ENCODE measurements around the gene TTYH3.

TTYH3 gene

DNA sequence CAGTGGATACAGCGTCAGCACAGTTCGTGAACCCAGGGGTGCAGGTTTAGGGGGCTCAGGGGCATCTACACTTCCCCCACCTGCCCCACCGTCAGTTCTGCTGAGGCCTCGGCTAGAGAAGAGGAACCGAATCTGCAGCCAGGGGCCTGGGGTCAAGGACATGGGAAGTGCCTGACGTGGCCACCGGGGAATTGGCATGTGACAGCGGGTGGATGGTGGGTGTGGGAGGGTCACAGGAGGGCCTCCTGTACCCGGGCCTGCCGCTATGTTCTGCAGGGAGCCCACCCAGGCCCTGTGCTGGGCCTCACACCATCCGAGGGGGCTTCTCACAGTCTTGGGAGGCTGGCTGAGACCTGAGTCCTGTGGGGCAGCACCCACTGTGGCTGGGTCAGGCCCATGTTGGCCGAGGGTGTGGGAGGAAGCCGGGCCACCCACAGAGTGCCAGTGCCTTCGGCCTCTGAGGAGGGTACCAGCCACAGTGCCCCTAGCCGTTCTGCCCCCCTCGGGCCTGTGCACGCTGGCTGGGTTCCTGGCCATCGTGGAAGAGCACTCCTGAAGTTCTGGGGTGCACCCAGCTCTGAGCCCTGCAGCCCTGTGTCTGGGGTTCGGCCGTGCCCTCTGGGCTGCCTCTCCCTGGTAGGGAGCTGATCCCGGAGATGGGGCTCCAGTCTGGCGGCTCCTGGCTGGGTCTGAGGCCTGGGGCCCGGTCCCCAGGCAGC lies 5.9 kb downstream of the TTYH3 start:
- Histone ChIP-seq H3K4me3 (ENCODE audit: low read depth, low read length) (no peak overlapping the region), H3K27ac (ENCODE audit: low read depth, low read length) (no peak overlapping the region), H3K23ac (ENCODE audit: low read length) (no peak overlapping the region), H3K4ac (ENCODE audit: low read depth, low read length) (peak overlapping the region; percentile 49), H2BK5ac (ENCODE audit: low read depth, low read length, poor library complexity) (no peak overlapping the region), H3K27me3 (ENCODE audit: insufficient read depth, low read length) (no peaks in the 10 kb centered on the region), H3K79me2 (ENCODE audit: control insufficient read depth, insufficient read depth, low read length, poor library complexity) (peaks cover 34% of the 10 kb centered on the region), H3K9ac (ENCODE audit: low read length) (no peak overlapping the region), H3K9me3 (ENCODE audit: insufficient read depth, low read depth, low read length) (no peaks in the 10 kb centered on the region), H2BK12ac (ENCODE audit: low read length) (no peak overlapping the region), H4K12ac (ENCODE audit: low read depth, low read length) (no peak overlapping the region), H3K4me2 (ENCODE audit: low read length) (no peak overlapping the region), H3K14ac (ENCODE audit: low read length) (no peak overlapping the region), H3K18ac (ENCODE audit: low read length) (no peak overlapping the region), H2AK5ac (ENCODE audit: low read length) (no peak overlapping the region), H3K36me3 (ENCODE audit: control insufficient read depth in 1 of 2, insufficient read depth in 2 of 2, low read length in 2 of 2) (peaks cover 28 to 34% of the 10 kb centered on the region in 2 experiments), H4K91ac (ENCODE audit: low read depth, low read length) (no peak overlapping the region), H3K79me1 (ENCODE audit: low read length) (peaks cover 22% of the 10 kb centered on the region), H2BK120ac (ENCODE audit: insufficient read depth, low read length, poor library complexity) (no peak overlapping the region), H4K8ac (ENCODE audit: low read depth, low read length) (no peak overlapping the region), H2AFZ (ENCODE audit: insufficient read depth, low read length, poor library complexity) (no peak overlapping the region), H3K4me1 (ENCODE audit: control insufficient read depth in 1 of 2, insufficient read depth in 2 of 2, low read length in 2 of 2) (peaks cover 42 to 53% of the 10 kb centered on the region in 2 experiments)
- WGBS (ENCODE audit: extremely low coverage, insufficient coverage, insufficient read length), result no CpG with 5 or more reads among the region's 23 CpGs
- DNase-seq, result peak in 1 of 2 donors; percentile 37

DNA sequence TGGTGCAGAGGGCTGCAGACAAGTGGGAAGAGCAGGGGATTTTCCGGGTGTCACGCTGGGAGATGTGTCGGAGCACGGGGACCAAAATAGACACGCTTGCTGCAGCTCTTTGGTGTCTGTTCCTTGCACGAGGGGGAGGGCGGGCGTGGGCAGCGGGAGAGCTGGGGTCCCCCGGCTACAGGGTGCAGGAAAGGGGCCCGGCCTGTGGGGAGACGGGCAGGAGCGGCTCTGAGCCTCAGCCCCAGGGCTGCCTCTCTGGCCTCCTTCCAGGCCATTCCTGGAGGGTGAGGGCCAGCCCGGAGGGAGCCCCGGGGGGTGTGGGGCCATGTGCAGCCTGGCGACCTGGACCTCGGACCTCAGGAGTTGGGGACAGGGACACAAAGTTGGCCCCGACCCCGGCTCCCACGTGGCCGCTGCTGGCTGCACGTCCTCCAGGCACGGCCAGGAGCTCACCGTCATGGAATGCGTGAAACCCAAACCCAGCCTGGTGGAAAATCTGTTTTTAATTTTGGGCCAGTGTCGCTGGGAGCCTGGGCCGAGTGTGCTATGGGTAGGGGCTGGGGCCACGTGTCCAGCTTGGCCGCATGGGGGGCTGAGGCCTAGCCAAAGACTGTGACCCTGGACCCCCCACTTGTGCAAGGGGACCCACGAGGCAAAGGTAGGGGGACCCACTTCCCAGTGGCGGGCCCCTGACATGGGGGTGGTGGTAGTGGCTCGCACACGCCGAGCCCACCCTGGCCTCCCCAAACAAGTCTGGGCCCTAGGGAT lies 6.6 kb downstream of the TTYH3 start:
- Histone ChIP-seq H3K27ac (ENCODE audit: low read depth, low read length) (no peak overlapping the region), H3K4me1 (ENCODE audit: control insufficient read depth in 1 of 2, insufficient read depth in 2 of 2, low read length in 2 of 2) (peaks cover 41 to 47% of the 10 kb centered on the region in 2 experiments), H3K9me3 (ENCODE audit: insufficient read depth, low read depth, low read length) (no peaks in the 10 kb centered on the region), H3K4ac (ENCODE audit: low read depth, low read length) (peak overlapping the region; percentile 49), H4K8ac (ENCODE audit: low read depth, low read length) (no peak overlapping the region), H3K4me3 (ENCODE audit: low read depth, low read length) (no peak overlapping the region), H3K18ac (ENCODE audit: low read length) (peak overlapping the region; percentile 23), H4K12ac (ENCODE audit: low read depth, low read length) (no peak overlapping the region), H3K4me2 (ENCODE audit: low read length) (no peak overlapping the region), H2BK120ac (ENCODE audit: insufficient read depth, low read length, poor library complexity) (no peak overlapping the region), H3K23ac (ENCODE audit: low read length) (no peak overlapping the region), H3K36me3 (ENCODE audit: control insufficient read depth in 1 of 2, insufficient read depth in 2 of 2, low read length in 2 of 2) (peaks cover 29 to 35% of the 10 kb centered on the region in 2 experiments), H3K27me3 (ENCODE audit: insufficient read depth, low read length) (no peaks in the 10 kb centered on the region), H4K91ac (ENCODE audit: low read depth, low read length) (no peak overlapping the region), H3K79me1 (ENCODE audit: low read length) (peaks cover 15% of the 10 kb centered on the region), H3K9ac (ENCODE audit: low read length) (no peak overlapping the region), H2BK12ac (ENCODE audit: low read length) (no peak overlapping the region), H2AK5ac (ENCODE audit: low read length) (peak overlapping the region; percentile 10), H3K14ac (ENCODE audit: low read length) (no peak overlapping the region), H2AFZ (ENCODE audit: insufficient read depth, low read length, poor library complexity) (no peak overlapping the region), H2BK5ac (ENCODE audit: low read depth, low read length, poor library complexity) (no peak overlapping the region), H3K79me2 (ENCODE audit: control insufficient read depth, insufficient read depth, low read length, poor library complexity) (peaks cover 29% of the 10 kb centered on the region)
- peak in 1 of 2 donors; percentile 43 for DNase-seq
- WGBS (ENCODE audit: extremely low coverage, insufficient coverage, insufficient read length), result no CpG with 5 or more reads among the region's 34 CpGs

- Histone ChIP-seq H2AFZ (ENCODE audit: insufficient read depth, low read length, poor library complexity) (no peak overlapping the region), H3K79me1 (ENCODE audit: low read length) (peaks cover 11% of the 10 kb centered on the region), H3K23ac (ENCODE audit: low read length) (no peak overlapping the region), H3K14ac (ENCODE audit: low read length) (no peak overlapping the region), H3K18ac (ENCODE audit: low read length) (peak overlapping the region; percentile 32), H2BK120ac (ENCODE audit: insufficient read depth, low read length, poor library complexity) (no peak overlapping the region), H4K12ac (ENCODE audit: low read depth, low read length) (no peak overlapping the region), H3K4me1 (ENCODE audit: control insufficient read depth in 1 of 2, insufficient read depth in 2 of 2, low read length in 2 of 2) (peaks cover 42 to 47% of the 10 kb centered on the region in 2 experiments), H4K91ac (ENCODE audit: low read depth, low read length) (no peak overlapping the region), H3K79me2 (ENCODE audit: control insufficient read depth, insufficient read depth, low read length, poor library complexity) (peaks cover 30% of the 10 kb centered on the region), H3K27ac (ENCODE audit: low read depth, low read length) (no peak overlapping the region), H2AK5ac (ENCODE audit: low read length) (peak overlapping the region; percentile 9), H3K27me3 (ENCODE audit: insufficient read depth, low read length) (no peaks in the 10 kb centered on the region), H3K9me3 (ENCODE audit: insufficient read depth, low read depth, low read length) (no peaks in the 10 kb centered on the region), H3K4ac (ENCODE audit: low read depth, low read length) (peak overlapping the region; percentile 8), H3K4me2 (ENCODE audit: low read length) (no peak overlapping the region), H4K8ac (ENCODE audit: low read depth, low read length) (no peak overlapping the region), H2BK5ac (ENCODE audit: low read depth, low read length, poor library complexity) (no peak overlapping the region), H3K9ac (ENCODE audit: low read length) (no peak overlapping the region), H3K36me3 (ENCODE audit: control insufficient read depth in 1 of 2, insufficient read depth in 2 of 2, low read length in 2 of 2) (peaks cover 35 to 37% of the 10 kb centered on the region in 2 experiments), H2BK12ac (ENCODE audit: low read length) (no peak overlapping the region), H3K4me3 (ENCODE audit: low read depth, low read length) (no peak overlapping the region)
- WGBS (ENCODE audit: extremely low coverage, insufficient coverage, insufficient read length), result no CpG with 5 or more reads among the region's 24 CpGs
- no peak for DNase-seq
Observed at GRCh38 chr7:2639181-2639681, 7.4 kb downstream of the TTYH3 start.

GRCh38 chr7:2639695-2640481 lies 8.1 kb downstream of the TTYH3 start:
- Histone ChIP-seq H3K36me3 (ENCODE audit: control insufficient read depth in 1 of 2, insufficient read depth in 2 of 2, low read length in 2 of 2) (peaks cover 35 to 37% of the 10 kb centered on the region in 2 experiments), H3K9ac (ENCODE audit: low read length) (no peak overlapping the region), H3K27me3 (ENCODE audit: insufficient read depth, low read length) (no peaks in the 10 kb centered on the region), H4K8ac (ENCODE audit: low read depth, low read length) (no peak overlapping the region), H3K4me3 (ENCODE audit: low read depth, low read length) (no peak overlapping the region), H2AK5ac (ENCODE audit: low read length) (no peak overlapping the region), H2BK12ac (ENCODE audit: low read length) (no peak overlapping the region), H3K4ac (ENCODE audit: low read depth, low read length) (no peak overlapping the region), H3K23ac (ENCODE audit: low read length) (no peak overlapping the region), H2BK120ac (ENCODE audit: insufficient read depth, low read length, poor library complexity) (no peak overlapping the region), H2BK5ac (ENCODE audit: low read depth, low read length, poor library complexity) (no peak overlapping the region), H3K27ac (ENCODE audit: low read depth, low read length) (no peak overlapping the region), H4K91ac (ENCODE audit: low read depth, low read length) (no peak overlapping the region), H4K12ac (ENCODE audit: low read depth, low read length) (no peak overlapping the region), H3K79me2 (ENCODE audit: control insufficient read depth, insufficient read depth, low read length, poor library complexity) (peaks cover 26% of the 10 kb centered on the region), H3K18ac (ENCODE audit: low read length) (no peak overlapping the region), H3K4me2 (ENCODE audit: low read length) (no peak overlapping the region), H2AFZ (ENCODE audit: insufficient read depth, low read length, poor library complexity) (no peak overlapping the region), H3K14ac (ENCODE audit: low read length) (no peak overlapping the region), H3K9me3 (ENCODE audit: insufficient read depth, low read depth, low read length) (no peaks in the 10 kb centered on the region), H3K79me1 (ENCODE audit: low read length) (peaks cover 10% of the 10 kb centered on the region), H3K4me1 (ENCODE audit: control insufficient read depth in 1 of 2, insufficient read depth in 2 of 2, low read length in 2 of 2) (peaks cover 47 to 48% of the 10 kb centered on the region in 2 experiments)
- WGBS (ENCODE audit: extremely low coverage, insufficient coverage, insufficient read length), result no CpG with 5 or more reads among the region's 37 CpGs
- DNase-seq, result peak; percentile 61 to 74
